GM12878 (cell line): ENCODE data around the gene DNAH9. TPM values are rescaled to one million over a fixed set of nuclear protein-coding genes. Genes with fewer than 3 reads are reported as not detected.

Source experiments
- ATAC-seq: fragments of 200-7000 bp; cut with Tn5 transposase; 3 replicates; pipeline ENCODE4 v1.9.1; 2020; ENCODE audit warnings: mild to moderate bottlenecking, moderate library complexity
- BruUV-seq: library from RNA; stranded (reverse); fragments of 400-500 nt; replicated peaks from 2 replicates; lab custom pipeline; 2021; lab: Mats Ljungman, UMichigan
- CTCF ChIA-PET: fragments of 300-600 bp; sonication (Branson Sonifier 250); formaldehyde crosslinking; extraction: SDS; loops from one replicate; lab custom pipeline; 2021; ENCODE audit warnings: inconsistent platforms; lab: Yijun Ruan, JAX
- POLR2A ChIA-PET: fragments of 350-600 bp; formaldehyde crosslinking; extraction: SDS; loops from one replicate; lab custom pipeline; 2021; ENCODE audit warnings: inconsistent platforms; lab: Charles Lee
- RAD21 ChIA-PET: fragments of 300-600 bp; sonication (Branson Sonifier 250); formaldehyde crosslinking; loops from one replicate; lab custom pipeline; 2023; ENCODE audit warnings: antibody characterized with exemption; ENCODE audit not compliant: unreplicated experiment; lab: Charles Lee
- SMC1A ChIA-PET: fragments of 300-600 bp; sonication (Branson Sonifier 250); formaldehyde crosslinking; loops from one replicate; lab custom pipeline; 2023; ENCODE audit not compliant: unreplicated experiment, uncharacterized antibody; lab: Charles Lee
- DNase-seq: peaks from one replicate; pipeline ENCODE4 v3.0.0-alpha.2; 2011; ENCODE audit warnings: low read depth, low spot score
- FAIRE-seq: peaks from 3 replicates; lab custom pipeline; 2011; peaks lifted over from hg19 to GRCh38; lab: Jason Lieb, UNC
- H2AFZ ChIP-seq: 2 replicates; pipeline ENCODE4 v1.6.0; 2011; ENCODE audit warnings: low read depth, low read length, control low read depth; ENCODE audit not compliant: control insufficient read depth
- H3K27ac ChIP-seq: 2 replicates; pipeline ENCODE4 v1.5.1; 2011; ENCODE audit warnings: control low read depth; ENCODE audit not compliant: control insufficient read depth, insufficient read depth
- H3K27me3 ChIP-seq, 2 experiments: replicated peaks in 1 of 2; 2 replicates each; pipeline versions ENCODE4 v1.6.0 to v1.6.1; 2011; ENCODE audit warnings: low read length in 1 of 2; ENCODE audit not compliant: control insufficient read depth in 2 of 2, insufficient read depth in 2 of 2
- H3K36me3 ChIP-seq, 2 experiments: 2 replicates each; pipeline ENCODE4 v1.5.1; 2011; ENCODE audit warnings: low read length in 1 of 2; ENCODE audit not compliant: control insufficient read depth in 2 of 2, insufficient read depth in 2 of 2
- H3K4me1 ChIP-seq: 2 replicates; pipeline ENCODE4 v1.6.1; 2011; ENCODE audit warnings: mild to moderate bottlenecking, low read length, moderate library complexity, mixed read lengths; ENCODE audit not compliant: control insufficient read depth, insufficient read depth
- H3K4me2 ChIP-seq: 2 replicates; pipeline ENCODE4 v1.6.0; 2011; ENCODE audit warnings: control low read depth; ENCODE audit not compliant: control insufficient read depth, insufficient read depth
- H3K4me3 ChIP-seq: fragments of 200-600 bp; sonication (generic); 2 replicates; pipeline ENCODE4 v1.5.1; 2016
- H3K79me2 ChIP-seq: 2 replicates; pipeline ENCODE4 v1.6.0; 2011; ENCODE audit warnings: low read length; ENCODE audit not compliant: control insufficient read depth, insufficient read depth
- H3K9ac ChIP-seq: 2 replicates; pipeline ENCODE4 v1.8.0; 2011; ENCODE audit warnings: low read length, control low read depth, mixed read lengths; ENCODE audit not compliant: control insufficient read depth, insufficient read depth
- H3K9me3 ChIP-seq: replicated peaks from 3 replicates; pipeline ENCODE4 v1.5.1; 2011; ENCODE audit warnings: mild to moderate bottlenecking, low read length; ENCODE audit not compliant: control insufficient read depth, insufficient read depth
- H4K20me1 ChIP-seq: 2 replicates; pipeline ENCODE4 v1.6.0; 2011; ENCODE audit not compliant: control insufficient read depth, insufficient read depth
- BACH1 ChIP-seq: fragments of 450-650 bp; IDR thresholded peaks from 2 replicates; pipeline ENCODE4 v1.6.1; 2017; ENCODE audit warnings: mild to moderate bottlenecking, borderline replicate concordance
- GATAD2B ChIP-seq: fragments of 450-650 bp; conservative IDR thresholded peaks from 2 replicates; pipeline ENCODE4 v1.6.1; 2017; ENCODE audit warnings: low read depth, mild to moderate bottlenecking, moderate library complexity
- LARP7 ChIP-seq: fragments of 450-650 bp; IDR thresholded peaks from 2 replicates; pipeline ENCODE4 v1.6.1; 2017; ENCODE audit warnings: mild to moderate bottlenecking
- MAX ChIP-seq: IDR thresholded peaks from 2 replicates; pipeline ENCODE4 v1.6.1; 2012; ENCODE audit warnings: low read depth, low read length, improper control_type of control experiment
- NR2C2 ChIP-seq: IDR thresholded peaks from 2 replicates; pipeline ENCODE4 v1.6.1; 2011; ENCODE audit warnings: borderline replicate concordance, low read depth; ENCODE audit not compliant: control insufficient read depth, insufficient read length
- NR2F1 ChIP-seq: fragments of 450-650 bp; conservative IDR thresholded peaks from 2 replicates; pipeline ENCODE4 v1.6.1; 2017; ENCODE audit warnings: mild to moderate bottlenecking
- POLR2AphosphoS5 ChIP-seq: IDR thresholded peaks from 2 replicates; pipeline ENCODE4 v1.6.1; 2011; ENCODE audit warnings: mild to moderate bottlenecking, low read length, inconsistent platforms
- RFX5 ChIP-seq: IDR thresholded peaks from 2 replicates; pipeline ENCODE4 v1.6.1; 2011; ENCODE audit warnings: low read depth, low read length, improper control_type of control experiment
- STAT1 ChIP-seq: fragments of 450-650 bp; conservative IDR thresholded peaks from 2 replicates; pipeline ENCODE4 v1.6.1; 2014; ENCODE audit warnings: antibody characterized with exemption, mild to moderate bottlenecking
- STAT3 ChIP-seq: IDR thresholded peaks from 2 replicates; pipeline ENCODE4 v1.6.1; 2011; ENCODE audit warnings: low read depth, low read length, improper control_type of control experiment
- TARDBP ChIP-seq: IDR thresholded peaks from 2 replicates; pipeline ENCODE4 v1.6.1; 2016; ENCODE audit warnings: borderline replicate concordance
- USF1 ChIP-seq: IDR thresholded peaks from 2 replicates; pipeline ENCODE4 v1.6.1; 2011; ENCODE audit warnings: borderline replicate concordance, low read depth, mild to moderate bottlenecking, moderate library complexity, mixed read lengths, low read length; ENCODE audit not compliant: insufficient read depth; ENCODE audit errors: extremely low read length
- YBX1 ChIP-seq: fragments of 450-650 bp; IDR thresholded peaks from 2 replicates; pipeline ENCODE4 v1.6.1; 2016; ENCODE audit warnings: antibody characterized with exemption
- YY1 ChIP-seq: IDR thresholded peaks from 2 replicates; pipeline ENCODE4 v1.6.1; 2011; ENCODE audit warnings: low read depth, mild to moderate bottlenecking, low read length
- ZBTB33 ChIP-seq: fragments of 450-650 bp; IDR thresholded peaks from 2 replicates; pipeline ENCODE4 v1.6.1; 2017; ENCODE audit warnings: mild to moderate bottlenecking
- ZNF687 ChIP-seq: fragments of 450-650 bp; IDR thresholded peaks from 2 replicates; pipeline ENCODE4 v1.6.1; 2017; ENCODE audit warnings: mild to moderate bottlenecking, moderate library complexity
- WGBS: methylation state at CpG from one replicate; pipeline ENCODE4 v1.1.6; 2016; ENCODE audit warnings: low lambda C conversion rate; ENCODE audit not compliant: insufficient replicate concordance, insufficient coverage; ENCODE audit errors: missing lambda C conversion rate; 5-methylcytosine and 5-hydroxymethylcytosine counted together
- in situ Hi-C: fragments of 300-500 bp; cut with MboI; formaldehyde crosslinking; loops from 9 replicates; pipeline ENCODE4 v1.14.3; 2018; ENCODE audit warnings: mixed read lengths
- intact Hi-C: fragments of 100-400 bp; cut with micrococcal nuclease; formaldehyde crosslinking; loops from one replicate; pipeline ENCODE4 v1.14.2; 2022; ENCODE audit not compliant: unreplicated experiment
- polyA plus RNA-seq, 11 experiments: library from polyadenylated mRNA; depleted of rRNA in 4 of 11; unstranded in 6 of 11; stranded (reverse) in 5 of 11; fragments of >200 nt; fragmentation: Nextera tagmentation in 4 of 11; fragmentation: Illumina TruSeq in 1 of 11; extraction: Ambion mirVana in 4 of 11; extraction: Trizol in 1 of 11; gene quantifications; 1 replicate in 1 of 11; 2 replicates in 10 of 11; pipeline versions ENCODE4 v1.2.1 to v1.2.3, GENCODE V29; 2011 to 2016; ENCODE audit warnings: inconsistent platforms in 2 of 11, missing spikeins in 2 of 11, low read depth in 1 of 11
- total RNA-seq, 4 experiments: library from RNA; depleted of rRNA in 3 of 4; stranded (reverse); fragments of >200 nt in 3 of 4; fragmentation: Illumina TruSeq in 1 of 4; extraction: Trizol in 1 of 4; gene quantifications; 2 replicates each; pipeline versions ENCODE4 v1.2.1 to v1.2.3, GENCODE V29; 2013 to 2021

The DNAH9 gene
- total and polyA plus RNA-seq, 10 of the 15 experiments (the other 5 are each of a cell fraction or from before 2014, with no cell fraction given) = 0.10 to 0.40 (median 0.19) TPM; not detected in 7

- Histone ChIP-seq H3K27me3 (no peaks in the 10 kb centered on the region), H3K4me3 (no peak overlapping the region), H3K4me1 (no peaks in the 10 kb centered on the region), H3K27ac (no peak overlapping the region), H3K4me2 (no peak overlapping the region), H4K20me1 (no peaks in the 10 kb centered on the region), H3K79me2 (no peaks in the 10 kb centered on the region), H3K36me3 (no peaks in the 10 kb centered on the region), H3K9me3 (no peaks in the 10 kb centered on the region), H2AFZ (no peak overlapping the region), H3K9ac (no peak overlapping the region)
- SMC1A ChIA-PET = no interaction called here
- no peak for ATAC-seq
- TF ChIP-seq LARP7 (no peak), STAT1 (no peak), USF1 (no peak), ZNF687 (no peak), RFX5 (no peak), MAX (no peak), STAT3 (no peak), YBX1 (no peak), BACH1 (no peak), NR2F1 (no peak), YY1 (no peak), NR2C2 (no peak), ZBTB33 (no peak), TARDBP (no peak), GATAD2B (no peak), POLR2AphosphoS5 (no peak)
- CTCF ChIA-PET = interaction anchor here (1.2 kb wide), 1 partner anchor 9 kb away, joined by 3 read pairs; no protein-coding TSS in a partner anchor
- no TSS peak for BruUV-seq
- RAD21 ChIA-PET = no interaction called here
- no peak for DNase-seq
- no peak for FAIRE-seq
- POLR2A ChIA-PET = no interaction called here
- 23% methylated on average over 7 of the region's 7 CpGs for WGBS
- intact Hi-C loops (no loop called here), in situ Hi-C loops (loop anchor here (25.0 kb wide), 1 partner anchor 1057 kb away; no protein-coding TSS in a partner anchor)
These were observed 345.6 kb downstream of the DNAH9 start for GRCh38 chr17:11943759-11944347.
